Measurements from ENCODE around the gene TIMM10B.

TIMM10B gene

DNA sequence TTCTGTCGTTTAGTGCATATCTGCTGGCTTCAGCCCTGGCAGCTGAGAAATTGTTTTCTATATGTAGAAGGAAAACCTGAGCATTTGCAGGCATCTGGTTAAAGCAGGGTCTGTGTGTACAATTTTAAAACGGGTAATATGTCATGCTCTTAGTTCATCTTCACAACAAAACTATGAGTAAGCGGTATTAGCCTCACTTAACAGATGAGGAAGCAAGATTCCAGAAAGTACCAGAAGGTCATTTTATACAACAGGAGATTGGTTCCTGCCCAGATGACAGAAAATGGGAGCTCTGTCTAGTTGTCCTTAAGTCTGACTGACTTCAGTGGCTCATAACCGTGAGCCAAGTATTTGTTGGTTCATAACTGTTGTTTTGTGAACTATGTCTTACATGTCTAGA, 1.1 kb downstream of the TIMM10B start:
- Histone ChIP-seq H3K36me3 (ENCODE audit: control insufficient read depth in 1 of 2, insufficient read depth in 2 of 2, low read length in 2 of 2) (peaks cover 30 to 50% of the 10 kb centered on the region in 2 donors), H3K27ac (ENCODE audit: low read depth, low read length) (no peak overlapping the region), H3K9ac (ENCODE audit: low read depth in 1 of 2, low read length in 2 of 2) (peak overlapping the region; percentile 97 to 99), H3K4me3 (ENCODE audit: low read depth in 1 of 2, low read length in 2 of 2) (peak overlapping the region; percentile 96 to 99), H3K27me3 (ENCODE audit: control insufficient read depth in 1 of 2, insufficient read depth in 2 of 2, low read length in 2 of 2) (no peaks in the 10 kb centered on the region), H3K9me3 (ENCODE audit: control insufficient read depth in 1 of 2, low read length in 2 of 2) (no peaks in the 10 kb centered on the region), H3K4me1 (ENCODE audit: control insufficient read depth in 1 of 2, insufficient read depth in 2 of 2, low read length in 2 of 2) (peaks cover 33 to 39% of the 10 kb centered on the region in 2 donors)

DNA sequence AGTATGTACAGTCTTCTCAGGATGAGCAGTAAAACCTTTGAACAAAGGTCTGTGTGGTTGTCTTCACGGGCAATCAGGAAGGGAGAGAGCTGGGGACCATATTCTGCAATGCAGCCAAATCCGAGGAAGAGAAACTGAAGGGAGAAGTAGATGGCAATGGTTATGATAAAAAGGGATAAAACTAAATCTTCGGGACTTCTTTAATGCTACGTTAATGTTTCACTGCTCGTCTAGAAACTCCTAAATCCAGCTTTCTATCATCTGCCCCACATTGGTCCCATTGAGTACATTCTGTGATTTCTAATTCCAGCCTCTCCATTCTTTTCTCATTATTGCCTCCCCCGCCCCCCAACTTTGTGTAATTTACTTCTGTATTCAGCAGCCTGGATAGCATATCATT, 1.7 kb downstream of the TIMM10B start:
- Histone ChIP-seq H3K27ac (ENCODE audit: low read depth, low read length) (no peak overlapping the region), H3K36me3 (ENCODE audit: control insufficient read depth in 1 of 2, insufficient read depth in 2 of 2, low read length in 2 of 2) (peaks cover 24 to 50% of the 10 kb centered on the region in 2 donors), H3K9ac (ENCODE audit: low read depth in 1 of 2, low read length in 2 of 2) (peak overlapping the region in 1 of 2 donors; percentile 99)

DNA sequence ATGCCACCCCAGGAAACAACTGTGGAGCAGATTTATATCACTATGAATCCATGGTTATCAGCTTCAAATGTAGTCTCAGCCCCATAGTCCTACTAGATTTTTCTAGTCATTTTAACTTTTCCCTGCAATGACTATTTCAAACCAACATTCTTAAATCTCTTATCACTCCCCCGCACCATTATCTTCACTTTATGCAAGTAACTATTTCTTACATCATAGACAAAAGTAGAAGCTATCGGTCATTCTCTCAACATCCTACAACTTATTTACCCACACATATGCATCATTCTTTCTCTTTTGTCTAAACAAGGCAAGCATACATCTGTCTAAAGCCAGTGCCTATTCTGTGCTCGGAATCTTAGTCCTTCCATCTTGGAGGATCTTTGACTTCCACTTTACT, 4.4 kb downstream of the TIMM10B start:
- Histone ChIP-seq H3K4me3 (ENCODE audit: low read depth in 1 of 2, low read length in 2 of 2) (no peak overlapping the region), H3K27me3 (ENCODE audit: control insufficient read depth in 1 of 2, insufficient read depth in 2 of 2, low read length in 2 of 2) (no peaks in the 10 kb centered on the region), H3K9me3 (ENCODE audit: control insufficient read depth in 1 of 2, low read length in 2 of 2) (no peaks in the 10 kb centered on the region), H3K36me3 (ENCODE audit: control insufficient read depth in 1 of 2, insufficient read depth in 2 of 2, low read length in 2 of 2) (peaks cover 16 to 36% of the 10 kb centered on the region in 2 donors), H3K27ac (ENCODE audit: low read depth, low read length) (no peak overlapping the region), H3K9ac (ENCODE audit: low read depth in 1 of 2, low read length in 2 of 2) (no peak overlapping the region), H3K4me1 (ENCODE audit: control insufficient read depth in 1 of 2, insufficient read depth in 2 of 2, low read length in 2 of 2) (peaks cover 38 to 43% of the 10 kb centered on the region in 2 donors)

More for the DNA sequence above, 1.7 kb downstream of the TIMM10B start:
- peaks cover 33 to 45% of the 10 kb centered on the region in 2 donors for H3K4me1 ChIP-seq (ENCODE audit: control insufficient read depth in 1 of 2, insufficient read depth in 2 of 2, low read length in 2 of 2)
- no peaks in the 10 kb centered on the region for H3K9me3 ChIP-seq (ENCODE audit: control insufficient read depth in 1 of 2, low read length in 2 of 2)
- H3K27me3 ChIP-seq (ENCODE audit: control insufficient read depth in 1 of 2, insufficient read depth in 2 of 2, low read length in 2 of 2), result no peaks in the 10 kb centered on the region
- H3K4me3 ChIP-seq (ENCODE audit: low read depth in 1 of 2, low read length in 2 of 2), result peak overlapping the region in 1 of 2 donors; percentile 96

DNA sequence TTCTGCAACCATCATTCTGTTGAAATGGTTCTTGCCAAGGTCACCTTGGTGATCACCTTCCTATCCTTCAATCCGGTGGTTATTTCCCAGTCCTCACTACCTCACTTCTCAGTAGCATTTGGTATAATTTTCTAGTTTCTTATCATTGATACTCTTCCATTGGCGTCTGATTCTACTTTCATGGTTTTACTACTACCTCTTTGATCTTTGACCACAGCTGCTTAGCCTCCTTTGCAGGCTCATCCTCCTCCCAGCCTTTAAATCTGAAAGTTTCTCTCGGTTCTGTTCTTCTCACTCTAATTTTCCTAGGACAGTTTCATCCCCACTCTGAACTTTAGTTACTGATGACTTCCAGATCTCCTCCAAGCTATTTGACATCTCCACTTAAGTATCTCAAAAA, 5.0 kb downstream of the TIMM10B start:
- Histone ChIP-seq H3K9ac (ENCODE audit: low read depth in 1 of 2, low read length in 2 of 2) (no peak overlapping the region), H3K9me3 (ENCODE audit: control insufficient read depth in 1 of 2, low read length in 2 of 2) (no peaks in the 10 kb centered on the region), H3K4me3 (ENCODE audit: low read depth in 1 of 2, low read length in 2 of 2) (no peak overlapping the region), H3K36me3 (ENCODE audit: control insufficient read depth in 1 of 2, insufficient read depth in 2 of 2, low read length in 2 of 2) (peaks cover 16 to 36% of the 10 kb centered on the region in 2 donors), H3K27ac (ENCODE audit: low read depth, low read length) (no peak overlapping the region), H3K27me3 (ENCODE audit: control insufficient read depth in 1 of 2, insufficient read depth in 2 of 2, low read length in 2 of 2) (no peaks in the 10 kb centered on the region), H3K4me1 (ENCODE audit: control insufficient read depth in 1 of 2, insufficient read depth in 2 of 2, low read length in 2 of 2) (peaks cover 37 to 42% of the 10 kb centered on the region in 2 donors)

DNA sequence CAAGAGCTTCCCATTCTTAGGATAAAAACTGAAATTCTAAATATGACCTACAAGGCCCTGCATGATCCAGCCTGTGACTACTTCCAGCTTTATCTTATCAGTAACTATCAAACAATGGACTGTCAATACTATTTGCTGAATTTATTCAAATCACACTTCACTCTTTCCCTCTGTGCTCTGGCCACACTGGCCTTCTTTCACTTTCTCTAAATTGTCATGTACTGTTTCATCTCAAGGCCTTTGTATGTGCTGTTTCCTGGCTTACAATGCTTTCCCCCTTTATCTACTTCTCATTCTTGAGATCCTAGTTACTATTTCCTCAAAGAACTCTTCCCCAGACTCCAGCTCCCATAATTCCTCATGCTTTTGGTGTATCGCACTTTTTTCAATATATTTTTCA, 5.6 kb downstream of the TIMM10B start:
- H3K27me3 ChIP-seq (ENCODE audit: control insufficient read depth in 1 of 2, insufficient read depth in 2 of 2, low read length in 2 of 2), result no peaks in the 10 kb centered on the region
- no peak overlapping the region for H3K4me3 ChIP-seq (ENCODE audit: low read depth in 1 of 2, low read length in 2 of 2)
- no peaks in the 10 kb centered on the region for H3K9me3 ChIP-seq (ENCODE audit: control insufficient read depth in 1 of 2, low read length in 2 of 2)
- H3K36me3 ChIP-seq (ENCODE audit: control insufficient read depth in 1 of 2, insufficient read depth in 2 of 2, low read length in 2 of 2), result peaks cover 16 to 36% of the 10 kb centered on the region in 2 donors
- peaks cover 36 to 38% of the 10 kb centered on the region in 2 donors for H3K4me1 ChIP-seq (ENCODE audit: control insufficient read depth in 1 of 2, insufficient read depth in 2 of 2, low read length in 2 of 2)
- H3K27ac ChIP-seq (ENCODE audit: low read depth, low read length), result no peak overlapping the region
- no peak overlapping the region for H3K9ac ChIP-seq (ENCODE audit: low read depth in 1 of 2, low read length in 2 of 2)

DNA sequence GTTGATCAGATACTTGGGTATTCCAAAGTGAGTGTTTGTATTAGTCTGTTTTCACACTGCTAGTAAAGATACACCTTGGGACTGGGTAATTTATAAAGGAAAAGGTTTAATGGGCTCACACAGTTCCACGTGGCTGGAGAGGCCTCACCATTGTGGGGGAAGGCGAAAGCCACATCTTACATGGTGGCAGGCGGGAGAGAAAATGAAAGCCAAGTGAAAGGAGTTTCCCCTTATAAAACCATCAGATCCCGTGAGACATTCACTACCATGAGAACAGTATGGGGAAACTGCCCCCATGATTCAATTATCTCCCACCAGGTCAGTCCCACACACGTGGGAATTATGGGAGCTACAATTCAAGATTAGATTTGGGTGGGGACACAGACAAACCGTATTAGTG, 7.0 kb downstream of the TIMM10B start:
- no peak overlapping the region for H3K27ac ChIP-seq (ENCODE audit: low read depth, low read length)
- peaks cover 11 to 32% of the 10 kb centered on the region in 2 donors for H3K36me3 ChIP-seq (ENCODE audit: control insufficient read depth in 1 of 2, insufficient read depth in 2 of 2, low read length in 2 of 2)
- peaks cover 25 to 26% of the 10 kb centered on the region in 2 donors for H3K4me1 ChIP-seq (ENCODE audit: control insufficient read depth in 1 of 2, insufficient read depth in 2 of 2, low read length in 2 of 2)

DNA sequence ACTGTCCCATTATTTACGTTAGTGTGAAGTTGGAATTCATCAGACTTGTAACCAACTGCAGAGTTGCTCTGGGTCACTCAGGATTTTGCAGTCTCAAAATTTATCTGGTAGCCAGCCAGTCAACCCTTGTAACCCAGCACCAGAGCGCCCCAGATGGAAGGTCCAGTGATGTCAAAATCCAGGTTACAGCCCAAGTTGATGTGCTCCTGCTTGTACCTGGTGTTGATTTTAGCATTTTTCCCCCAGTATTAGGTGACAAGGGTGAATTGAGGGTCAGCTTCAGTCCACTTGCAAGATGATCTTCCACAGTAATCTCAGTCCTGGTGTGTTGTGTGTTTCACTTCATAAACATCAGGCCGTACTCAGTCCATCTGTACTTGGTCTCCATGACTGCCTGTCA, 7.5 kb downstream of the TIMM10B start:
- H3K9ac ChIP-seq (ENCODE audit: low read depth in 1 of 2, low read length in 2 of 2), result no peak overlapping the region
- H3K27me3 ChIP-seq (ENCODE audit: control insufficient read depth in 1 of 2, insufficient read depth in 2 of 2, low read length in 2 of 2), result no peaks in the 10 kb centered on the region
- peaks cover 8 to 28% of the 10 kb centered on the region in 2 donors for H3K36me3 ChIP-seq (ENCODE audit: control insufficient read depth in 1 of 2, insufficient read depth in 2 of 2, low read length in 2 of 2)
- H3K27ac ChIP-seq (ENCODE audit: low read depth, low read length), result no peak overlapping the region
- H3K9me3 ChIP-seq (ENCODE audit: control insufficient read depth in 1 of 2, low read length in 2 of 2), result no peaks in the 10 kb centered on the region
- H3K4me1 ChIP-seq (ENCODE audit: control insufficient read depth in 1 of 2, insufficient read depth in 2 of 2, low read length in 2 of 2), result peaks cover 25 to 26% of the 10 kb centered on the region in 2 donors
- no peak overlapping the region for H3K4me3 ChIP-seq (ENCODE audit: low read depth in 1 of 2, low read length in 2 of 2)

More for the DNA sequence above, 7.0 kb downstream of the TIMM10B start:
- Histone ChIP-seq H3K27me3 (ENCODE audit: control insufficient read depth in 1 of 2, insufficient read depth in 2 of 2, low read length in 2 of 2) (no peaks in the 10 kb centered on the region), H3K9ac (ENCODE audit: low read depth in 1 of 2, low read length in 2 of 2) (no peak overlapping the region), H3K4me3 (ENCODE audit: low read depth in 1 of 2, low read length in 2 of 2) (no peak overlapping the region), H3K9me3 (ENCODE audit: control insufficient read depth in 1 of 2, low read length in 2 of 2) (no peaks in the 10 kb centered on the region)

DNA sequence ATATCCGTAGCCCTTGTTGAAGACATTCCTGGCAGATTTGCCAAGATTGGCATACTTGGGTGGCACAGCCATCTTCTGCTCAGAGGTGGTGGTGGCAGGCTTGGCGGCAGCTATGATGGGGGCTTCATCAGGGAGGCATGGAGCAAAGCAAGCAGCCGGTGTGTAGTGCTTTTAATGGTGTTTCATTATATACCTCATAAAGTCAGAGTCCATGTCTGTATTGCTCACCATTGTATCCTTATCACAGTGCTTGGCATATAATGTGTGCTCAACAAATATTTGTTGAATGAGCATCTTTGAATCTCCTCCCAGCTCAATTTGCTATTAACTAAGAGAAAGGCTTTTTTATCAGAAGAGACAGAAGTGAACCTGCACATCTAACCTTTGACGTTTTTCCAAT, 8.0 kb downstream of the TIMM10B start:
- Histone ChIP-seq H3K36me3 (ENCODE audit: control insufficient read depth in 1 of 2, insufficient read depth in 2 of 2, low read length in 2 of 2) (peaks cover 8 to 27% of the 10 kb centered on the region in 2 donors), H3K27ac (ENCODE audit: low read depth, low read length) (no peak overlapping the region), H3K27me3 (ENCODE audit: control insufficient read depth in 1 of 2, insufficient read depth in 2 of 2, low read length in 2 of 2) (no peaks in the 10 kb centered on the region), H3K4me1 (ENCODE audit: control insufficient read depth in 1 of 2, insufficient read depth in 2 of 2, low read length in 2 of 2) (peaks cover 25 to 26% of the 10 kb centered on the region in 2 donors), H3K9me3 (ENCODE audit: control insufficient read depth in 1 of 2, low read length in 2 of 2) (no peaks in the 10 kb centered on the region), H3K9ac (ENCODE audit: low read depth in 1 of 2, low read length in 2 of 2) (no peak overlapping the region), H3K4me3 (ENCODE audit: low read depth in 1 of 2, low read length in 2 of 2) (no peak overlapping the region)

DNA sequence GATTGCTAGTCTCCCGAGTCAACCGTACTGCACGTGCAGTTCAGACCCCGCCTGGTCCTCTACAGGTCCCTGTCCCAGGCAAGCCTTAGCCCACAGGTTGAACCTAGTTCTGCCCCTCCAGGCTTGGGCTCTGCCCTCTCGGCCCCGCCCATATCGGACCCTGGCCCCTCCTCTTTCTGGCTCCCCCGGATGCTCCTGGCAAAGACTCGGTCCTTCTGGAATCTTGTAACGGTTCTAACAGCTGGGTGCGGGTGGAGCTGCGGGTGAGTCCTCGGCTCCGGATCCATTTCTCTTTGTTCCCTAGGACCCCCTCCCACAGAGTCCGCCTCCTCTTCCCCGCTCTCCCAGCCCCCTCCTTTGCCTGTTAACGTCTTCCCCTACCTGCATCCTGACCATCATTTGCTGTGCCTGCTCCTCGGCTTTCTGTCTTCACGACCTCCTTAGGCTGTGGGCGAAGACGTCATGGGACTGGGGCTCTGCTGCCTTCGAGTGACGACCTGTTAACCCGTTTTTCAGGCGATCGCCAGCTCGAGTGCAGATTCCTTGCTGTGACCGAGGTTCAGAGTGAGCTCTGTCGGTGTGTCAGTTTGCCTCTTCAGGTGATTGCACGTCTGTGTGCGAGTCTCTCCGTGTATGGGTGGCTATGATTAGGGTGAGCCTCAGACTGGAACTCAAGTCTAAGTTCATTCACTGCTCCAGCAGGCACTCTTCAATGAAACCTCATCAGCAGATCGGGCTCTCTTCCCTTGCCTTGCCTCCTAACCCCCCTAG, 16.0 kb downstream of the TIMM10B start, which contains the start of gene DNHD1:
TSS of gene DNHD1 (plus strand) at position 212 of the 771 bp plus-strand sequence. CDS start 936 bp downstream, outside the sequence.
- Histone ChIP-seq H3K4me3 (ENCODE audit: low read depth in 1 of 2, low read length in 2 of 2) (no peak within 1 kb of the TSS), H3K4me1 (ENCODE audit: control insufficient read depth in 1 of 2, insufficient read depth in 2 of 2, low read length in 2 of 2) (peaks cover 0 to 5% of the 10 kb centered on the region in 2 donors), H3K27me3 (ENCODE audit: control insufficient read depth in 1 of 2, insufficient read depth in 2 of 2, low read length in 2 of 2) (no peaks in the 10 kb centered on the region), H3K9me3 (ENCODE audit: control insufficient read depth in 1 of 2, low read length in 2 of 2) (no peaks in the 10 kb centered on the region), H3K27ac (ENCODE audit: low read depth, low read length) (no peak within 1 kb of the TSS), H3K9ac (ENCODE audit: low read depth in 1 of 2, low read length in 2 of 2) (no peak within 1 kb of the TSS), H3K36me3 (ENCODE audit: control insufficient read depth in 1 of 2, insufficient read depth in 2 of 2, low read length in 2 of 2) (peaks cover 4 to 22% of the 10 kb centered on the region in 2 donors)

DNA sequence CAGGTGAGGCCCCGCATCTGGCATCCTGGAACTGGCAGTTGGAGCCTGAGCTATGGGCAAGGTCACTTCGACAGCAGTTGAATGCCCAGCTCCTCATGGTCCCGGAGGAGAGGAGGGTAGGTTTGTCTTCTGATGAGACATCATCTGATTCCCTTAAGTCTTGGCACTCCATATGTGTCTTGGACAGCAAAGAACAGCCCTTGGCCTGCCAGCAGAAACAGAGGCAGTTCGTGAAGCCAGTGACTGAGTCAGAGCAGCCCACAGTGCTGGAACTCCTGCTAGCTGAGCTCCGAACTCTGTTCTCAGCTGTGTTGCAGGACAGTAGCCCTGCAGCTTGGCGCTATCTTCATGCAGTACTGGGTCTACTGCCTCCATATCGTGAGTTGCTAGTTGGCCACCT, 16.8 kb downstream of the TIMM10B start:
- H3K36me3 ChIP-seq (ENCODE audit: control insufficient read depth in 1 of 2, insufficient read depth in 2 of 2, low read length in 2 of 2), result peaks cover 4 to 27% of the 10 kb centered on the region in 2 donors
- no peak overlapping the region for H3K27ac ChIP-seq (ENCODE audit: low read depth, low read length)
- no peak overlapping the region for H3K9ac ChIP-seq (ENCODE audit: low read depth in 1 of 2, low read length in 2 of 2)
- no peak overlapping the region for H3K4me3 ChIP-seq (ENCODE audit: low read depth in 1 of 2, low read length in 2 of 2)
- H3K27me3 ChIP-seq (ENCODE audit: control insufficient read depth in 1 of 2, insufficient read depth in 2 of 2, low read length in 2 of 2), result no peaks in the 10 kb centered on the region
- H3K4me1 ChIP-seq (ENCODE audit: control insufficient read depth in 1 of 2, insufficient read depth in 2 of 2, low read length in 2 of 2), result peaks cover 0 to 5% of the 10 kb centered on the region in 2 donors
- H3K9me3 ChIP-seq (ENCODE audit: control insufficient read depth in 1 of 2, low read length in 2 of 2), result no peaks in the 10 kb centered on the region
